Neural cell (in vitro differentiated cells): ENCODE results near the gene NSMCE1. TPM values are rescaled to one million over a fixed set of nuclear protein-coding genes. Genes with fewer than 3 reads are reported as not detected.

Experiments used
- H2AFZ ChIP-seq: fragments of 200-600, 300-800 bp; sonication (generic), shearing (Covaris generic); 2 replicates; pipeline ENCODE4 v1.6.0; 2014; ENCODE audit warnings: low read depth, mild to moderate bottlenecking, antibody characterized with exemption, low read length, moderate library complexity
- H3F3A ChIP-seq: fragments of 200-600 bp; shearing (Covaris generic); 2 replicates; pipeline ENCODE4 v1.6.1; 2016; ENCODE audit warnings: mild to moderate bottlenecking, moderate library complexity, mixed read lengths, antibody characterized with exemption, low read length; ENCODE audit not compliant: insufficient read depth, poor library complexity, severe bottlenecking
- H3K27ac ChIP-seq: fragments of 200-600, 300-800 bp; sonication (generic), shearing (Covaris generic); 2 replicates; pipeline ENCODE4 v1.5.1; 2014; ENCODE audit warnings: mild to moderate bottlenecking, low read length, moderate library complexity
- H3K27me3 ChIP-seq: fragments of 300-800, 200-600 bp; sonication (generic), shearing (Covaris generic); 2 replicates; pipeline ENCODE4 v1.6.0; 2014; ENCODE audit warnings: mild to moderate bottlenecking, low read depth, low read length, moderate library complexity; ENCODE audit not compliant: insufficient read depth
- H3K36me3 ChIP-seq: fragments of 300-800, 200-600 bp; sonication (generic), shearing (Covaris generic); 2 replicates; pipeline ENCODE4 v1.5.1; 2014; ENCODE audit warnings: mild to moderate bottlenecking, antibody characterized with exemption, low read length, moderate library complexity; ENCODE audit not compliant: insufficient read depth
- H3K4me2 ChIP-seq: fragments of 300-800, 200-600 bp; sonication (generic), shearing (Covaris generic); 2 replicates; pipeline ENCODE4 v1.6.0; 2014; ENCODE audit warnings: mild to moderate bottlenecking, low read length
- H3K4me3 ChIP-seq: fragments of 300-800, 200-600 bp; sonication (generic), shearing (Covaris generic); 2 replicates; pipeline ENCODE4 v1.5.1; 2014; ENCODE audit warnings: mild to moderate bottlenecking, low read length, moderate library complexity
- H3K79me2 ChIP-seq: fragments of 200-600 bp; shearing (Covaris generic); replicated peaks from 2 replicates; pipeline ENCODE4 v1.6.0; 2014; ENCODE audit warnings: mild to moderate bottlenecking, low read length, moderate library complexity; ENCODE audit not compliant: insufficient read depth
- H3K9ac ChIP-seq: fragments of 300-800, 200-600 bp; sonication (generic), shearing (Covaris generic); 2 replicates; pipeline ENCODE4 v1.6.1; 2016; ENCODE audit warnings: mild to moderate bottlenecking, low read length, mixed read lengths
- H3K9me2 ChIP-seq: fragments of 200-600 bp; shearing (Covaris generic); 2 replicates; pipeline ENCODE4 v1.6.1; 2016; ENCODE audit warnings: mild to moderate bottlenecking, low read length, mixed read lengths; ENCODE audit not compliant: insufficient read depth
- H3K9me3 ChIP-seq: fragments of 200-600, 300-800 bp; sonication (generic), shearing (Covaris generic); 2 replicates; pipeline ENCODE4 v1.6.1; 2016; ENCODE audit warnings: mild to moderate bottlenecking, mixed run types, low read length, moderate library complexity, mixed read lengths
- H4K20me1 ChIP-seq: fragments of 200-600 bp; shearing (Covaris generic); 2 replicates; pipeline ENCODE4 v1.6.1; 2016; ENCODE audit warnings: mild to moderate bottlenecking, mixed run types; ENCODE audit not compliant: insufficient read depth
- EP300 ChIP-seq: fragments of 450-650 bp; conservative IDR thresholded peaks from 2 replicates; pipeline ENCODE4 v1.6.1; 2014; ENCODE audit warnings: antibody characterized with exemption, mild to moderate bottlenecking, moderate library complexity; ENCODE audit not compliant: poor library complexity, severe bottlenecking
- EZH2 ChIP-seq: fragments of 200-600, 300-800 bp; shearing (Covaris generic), sonication (generic); IDR thresholded peaks from 2 replicates; pipeline ENCODE4 v1.6.1; 2014; ENCODE audit warnings: antibody characterized with exemption, low read length, borderline replicate concordance, mild to moderate bottlenecking; ENCODE audit not compliant: insufficient read depth, poor library complexity, severe bottlenecking
- MXI1 ChIP-seq: fragments of 450-650 bp; conservative IDR thresholded peaks from 2 replicates; pipeline ENCODE4 v1.6.1; 2014; ENCODE audit warnings: antibody characterized with exemption, mild to moderate bottlenecking; ENCODE audit not compliant: poor library complexity, severe bottlenecking
- POLR2AphosphoS5 ChIP-seq: IDR thresholded peaks from 2 replicates; pipeline ENCODE4 v1.6.1; 2012
- RAD21 ChIP-seq: fragments of 450-650 bp; conservative IDR thresholded peaks from 2 replicates; pipeline ENCODE4 v1.6.1; 2014; ENCODE audit warnings: antibody characterized with exemption, mild to moderate bottlenecking, moderate library complexity
- SMC3 ChIP-seq: fragments of 450-650 bp; conservative IDR thresholded peaks from 2 replicates; pipeline ENCODE4 v1.6.1; 2014; ENCODE audit warnings: antibody characterized with exemption, mild to moderate bottlenecking, moderate library complexity; ENCODE audit not compliant: poor library complexity
- TAF1 ChIP-seq: IDR thresholded peaks from 2 replicates; pipeline ENCODE4 v1.6.1; 2012; ENCODE audit warnings: low read depth
- polyA plus RNA-seq: library from polyadenylated mRNA; depleted of rRNA; stranded (reverse); fragments of >200 nt; gene quantifications from 2 replicates; pipeline ENCODE4 v1.2.3, GENCODE V29; 2014
- TF ChIP-seq, protein P1 (sequence below): IDR thresholded peaks from 2 replicates; pipeline ENCODE4 v1.6.1; 2012; ENCODE audit warnings: borderline replicate concordance
- TF ChIP-seq, protein P2 (sequence below): fragments of 450-650 bp; IDR thresholded peaks from 2 replicates; pipeline ENCODE4 v1.5.1; 2014; ENCODE audit warnings: antibody characterized with exemption, mild to moderate bottlenecking, moderate library complexity; ENCODE audit not compliant: poor library complexity, severe bottlenecking

NSMCE1 gene
- polyA plus RNA-seq, 1 donor from 2014 or later = 11.5 TPM

- H3F3A ChIP-seq = no peaks in the 10 kb centered on the region
- H2AFZ ChIP-seq = no peak overlapping the region
- H3K4me3 ChIP-seq = no peak overlapping the region
- no peaks in the 10 kb centered on the region for H3K36me3 ChIP-seq
- H3K9me3 ChIP-seq = no peaks in the 10 kb centered on the region
- no peaks in the 10 kb centered on the region for H3K79me2 ChIP-seq
- no peak overlapping the region for H3K9ac ChIP-seq
- no peaks in the 10 kb centered on the region for H3K9me2 ChIP-seq
- TF ChIP-seq, protein P1, sequence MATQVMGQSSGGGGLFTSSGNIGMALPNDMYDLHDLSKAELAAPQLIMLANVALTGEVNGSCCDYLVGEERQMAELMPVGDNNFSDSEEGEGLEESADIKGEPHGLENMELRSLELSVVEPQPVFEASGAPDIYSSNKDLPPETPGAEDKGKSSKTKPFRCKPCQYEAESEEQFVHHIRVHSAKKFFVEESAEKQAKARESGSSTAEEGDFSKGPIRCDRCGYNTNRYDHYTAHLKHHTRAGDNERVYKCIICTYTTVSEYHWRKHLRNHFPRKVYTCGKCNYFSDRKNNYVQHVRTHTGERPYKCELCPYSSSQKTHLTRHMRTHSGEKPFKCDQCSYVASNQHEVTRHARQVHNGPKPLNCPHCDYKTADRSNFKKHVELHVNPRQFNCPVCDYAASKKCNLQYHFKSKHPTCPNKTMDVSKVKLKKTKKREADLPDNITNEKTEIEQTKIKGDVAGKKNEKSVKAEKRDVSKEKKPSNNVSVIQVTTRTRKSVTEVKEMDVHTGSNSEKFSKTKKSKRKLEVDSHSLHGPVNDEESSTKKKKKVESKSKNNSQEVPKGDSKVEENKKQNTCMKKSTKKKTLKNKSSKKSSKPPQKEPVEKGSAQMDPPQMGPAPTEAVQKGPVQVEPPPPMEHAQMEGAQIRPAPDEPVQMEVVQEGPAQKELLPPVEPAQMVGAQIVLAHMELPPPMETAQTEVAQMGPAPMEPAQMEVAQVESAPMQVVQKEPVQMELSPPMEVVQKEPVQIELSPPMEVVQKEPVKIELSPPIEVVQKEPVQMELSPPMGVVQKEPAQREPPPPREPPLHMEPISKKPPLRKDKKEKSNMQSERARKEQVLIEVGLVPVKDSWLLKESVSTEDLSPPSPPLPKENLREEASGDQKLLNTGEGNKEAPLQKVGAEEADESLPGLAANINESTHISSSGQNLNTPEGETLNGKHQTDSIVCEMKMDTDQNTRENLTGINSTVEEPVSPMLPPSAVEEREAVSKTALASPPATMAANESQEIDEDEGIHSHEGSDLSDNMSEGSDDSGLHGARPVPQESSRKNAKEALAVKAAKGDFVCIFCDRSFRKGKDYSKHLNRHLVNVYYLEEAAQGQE = no peak
- TF ChIP-seq TAF1 = no peak
- TF ChIP-seq SMC3 = no peak
- TF ChIP-seq POLR2AphosphoS5 = no peak
- TF ChIP-seq, protein P2, sequence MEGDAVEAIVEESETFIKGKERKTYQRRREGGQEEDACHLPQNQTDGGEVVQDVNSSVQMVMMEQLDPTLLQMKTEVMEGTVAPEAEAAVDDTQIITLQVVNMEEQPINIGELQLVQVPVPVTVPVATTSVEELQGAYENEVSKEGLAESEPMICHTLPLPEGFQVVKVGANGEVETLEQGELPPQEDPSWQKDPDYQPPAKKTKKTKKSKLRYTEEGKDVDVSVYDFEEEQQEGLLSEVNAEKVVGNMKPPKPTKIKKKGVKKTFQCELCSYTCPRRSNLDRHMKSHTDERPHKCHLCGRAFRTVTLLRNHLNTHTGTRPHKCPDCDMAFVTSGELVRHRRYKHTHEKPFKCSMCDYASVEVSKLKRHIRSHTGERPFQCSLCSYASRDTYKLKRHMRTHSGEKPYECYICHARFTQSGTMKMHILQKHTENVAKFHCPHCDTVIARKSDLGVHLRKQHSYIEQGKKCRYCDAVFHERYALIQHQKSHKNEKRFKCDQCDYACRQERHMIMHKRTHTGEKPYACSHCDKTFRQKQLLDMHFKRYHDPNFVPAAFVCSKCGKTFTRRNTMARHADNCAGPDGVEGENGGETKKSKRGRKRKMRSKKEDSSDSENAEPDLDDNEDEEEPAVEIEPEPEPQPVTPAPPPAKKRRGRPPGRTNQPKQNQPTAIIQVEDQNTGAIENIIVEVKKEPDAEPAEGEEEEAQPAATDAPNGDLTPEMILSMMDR = no peak
- TF ChIP-seq RAD21 = no peak
- no peak for TF ChIP-seq MXI1
- TF ChIP-seq EZH2 = no peak
- TF ChIP-seq EP300 = no peak
- H3K4me2 ChIP-seq = no peak overlapping the region
- H3K27ac ChIP-seq = no peak overlapping the region
- H3K27me3 ChIP-seq = no peaks in the 10 kb centered on the region
- no peaks in the 10 kb centered on the region for H4K20me1 ChIP-seq
Measured at GRCh38 chr16:27257271-27257670, 11.3 kb downstream of the NSMCE1 start.

DNA sequence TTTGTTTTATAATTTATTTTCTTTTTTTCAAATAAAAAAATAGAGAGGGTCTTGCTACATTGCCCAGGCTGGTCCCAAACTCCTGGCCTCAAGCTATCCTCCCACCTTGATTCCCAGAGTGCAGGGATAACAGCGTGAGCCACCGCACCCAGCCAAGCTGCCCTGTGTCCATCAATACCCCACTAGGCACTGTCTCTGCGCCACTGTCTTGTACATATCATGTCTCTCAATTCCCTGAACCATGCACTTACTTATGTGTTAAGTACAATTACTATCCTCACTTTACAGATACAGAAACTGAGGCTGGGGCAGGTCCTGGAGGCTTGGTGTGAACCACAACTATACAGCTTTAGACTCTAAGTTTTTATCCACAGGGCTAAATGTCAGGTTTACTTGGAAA is 11.7 kb downstream of the NSMCE1 start:
- Histone ChIP-seq H2AFZ (no peak overlapping the region), H3F3A (no peaks in the 10 kb centered on the region), H3K27ac (no peak overlapping the region), H3K4me3 (no peak overlapping the region), H3K79me2 (no peaks in the 10 kb centered on the region), H3K9ac (no peak overlapping the region), H3K9me3 (no peaks in the 10 kb centered on the region), H3K27me3 (no peaks in the 10 kb centered on the region), H3K36me3 (no peaks in the 10 kb centered on the region), H4K20me1 (no peaks in the 10 kb centered on the region), H3K4me2 (no peak overlapping the region), H3K9me2 (no peaks in the 10 kb centered on the region)
- no peak for TF ChIP-seq SMC3
- TF ChIP-seq RAD21 = no peak
- TF ChIP-seq EZH2 = no peak
- TF ChIP-seq, protein P1 = no peak
- TF ChIP-seq, protein P2 = no peak
- no peak for TF ChIP-seq TAF1
- no peak for TF ChIP-seq POLR2AphosphoS5
- no peak for TF ChIP-seq MXI1
- TF ChIP-seq EP300 = no peak
